Cardiac muscle cell (in vitro differentiated cells and primary cell): Measurements from ENCODE around the gene MTF1. TPM values are rescaled to one million over a fixed set of nuclear protein-coding genes. Genes with fewer than 3 reads are reported as not detected.

Source experiments
- DNase-seq, 2 donors: peaks; one replicate each; pipeline versions ENCODE4 v3.0.0 to v3.0.0-alpha.2; 2010 to 2017; ENCODE audit warnings: low read depth in 1 of 2, low spot score in 1 of 2
- H3K27ac ChIP-seq: fragments of 200-600 bp; sonication (generic); 2 replicates; pipeline ENCODE4 v1.5.1; 2016
- H3K27me3 ChIP-seq: fragments of 200-600 bp; sonication (generic); 2 replicates; pipeline ENCODE4 v1.6.0; 2016; ENCODE audit warnings: control low read depth
- H3K36me3 ChIP-seq: fragments of 200-600 bp; sonication (generic); 2 replicates; pipeline ENCODE4 v1.5.1; 2016; ENCODE audit warnings: control low read depth
- H3K4me1 ChIP-seq: fragments of 200-600 bp; sonication (generic); 2 replicates; pipeline ENCODE4 v1.8.1; 2017; ENCODE audit warnings: low read depth, mild to moderate bottlenecking, mixed run types
- H3K4me3 ChIP-seq: fragments of 200-600 bp; sonication (generic); 2 replicates; pipeline ENCODE4 v1.5.1; 2016; ENCODE audit warnings: mild to moderate bottlenecking
- H3K9me3 ChIP-seq: fragments of 200-600 bp; sonication (generic); 2 replicates; pipeline ENCODE4 v1.5.1; 2017; ENCODE audit warnings: low read depth, mild to moderate bottlenecking, control low read depth
- polyA plus RNA-seq: library from polyadenylated mRNA; unstranded; fragments of >200 nt; fragmentation: Nextera tagmentation; extraction: Ambion mirVana; gene quantifications from 2 replicates; pipeline ENCODE4 v1.2.1, GENCODE V29; 2016
- total RNA-seq: library from RNA; depleted of rRNA; stranded (reverse); fragments of >200 nt; gene quantifications from 2 replicates; pipeline ENCODE4 v1.2.3, GENCODE V29; 2016
- TF ChIP-seq, protein P1 (sequence below): IDR thresholded peaks from 2 replicates; pipeline ENCODE4 v1.5.1; 2012; ENCODE audit warnings: low read depth, mild to moderate bottlenecking, low read length

The MTF1 gene
- total and polyA plus RNA-seq, 2 experiments from 2014 or later, result 1.6 to 5.7 TPM

DNA sequence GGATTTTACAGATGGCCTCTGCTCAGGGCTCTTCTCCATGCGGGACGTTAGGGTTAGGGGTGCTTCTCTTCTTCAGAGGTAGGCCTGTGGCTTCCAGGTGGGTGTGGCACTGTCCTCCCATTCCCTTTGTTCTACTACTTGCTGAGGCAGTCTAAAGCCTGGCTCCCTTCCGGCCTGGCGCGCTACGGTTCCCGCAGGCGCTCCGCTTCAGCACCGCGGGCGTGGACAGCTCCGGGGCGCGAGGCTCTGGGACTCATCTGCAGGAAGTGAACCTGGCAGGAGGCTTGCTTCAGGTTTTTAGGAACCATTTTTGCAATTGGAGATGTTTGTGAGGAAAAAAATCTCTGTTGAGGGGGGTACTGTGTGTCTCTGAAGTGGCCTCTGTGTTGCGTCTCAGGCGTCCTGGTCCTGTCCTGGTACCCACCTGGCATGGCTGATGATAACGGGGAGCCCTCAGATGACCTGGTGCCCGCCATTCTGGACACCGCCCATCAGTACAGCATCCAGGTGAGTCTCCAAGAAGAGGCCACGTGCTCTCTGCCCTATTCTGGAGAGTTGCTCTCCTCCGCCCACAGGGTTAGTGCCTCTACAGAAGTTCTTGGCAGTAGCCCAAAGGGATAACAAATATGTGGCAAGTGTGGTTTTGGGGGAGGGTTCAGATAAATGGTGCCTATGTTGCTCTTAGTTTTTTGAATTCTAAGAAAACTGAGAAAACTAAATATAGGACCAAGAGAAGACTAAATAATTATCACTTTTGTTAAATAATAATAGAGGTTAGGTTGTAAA lies 63.9 kb downstream of the MTF1 start:
- H3K27ac ChIP-seq, result no peak overlapping the region
- no peaks in the 10 kb centered on the region for H3K9me3 ChIP-seq

DNA sequence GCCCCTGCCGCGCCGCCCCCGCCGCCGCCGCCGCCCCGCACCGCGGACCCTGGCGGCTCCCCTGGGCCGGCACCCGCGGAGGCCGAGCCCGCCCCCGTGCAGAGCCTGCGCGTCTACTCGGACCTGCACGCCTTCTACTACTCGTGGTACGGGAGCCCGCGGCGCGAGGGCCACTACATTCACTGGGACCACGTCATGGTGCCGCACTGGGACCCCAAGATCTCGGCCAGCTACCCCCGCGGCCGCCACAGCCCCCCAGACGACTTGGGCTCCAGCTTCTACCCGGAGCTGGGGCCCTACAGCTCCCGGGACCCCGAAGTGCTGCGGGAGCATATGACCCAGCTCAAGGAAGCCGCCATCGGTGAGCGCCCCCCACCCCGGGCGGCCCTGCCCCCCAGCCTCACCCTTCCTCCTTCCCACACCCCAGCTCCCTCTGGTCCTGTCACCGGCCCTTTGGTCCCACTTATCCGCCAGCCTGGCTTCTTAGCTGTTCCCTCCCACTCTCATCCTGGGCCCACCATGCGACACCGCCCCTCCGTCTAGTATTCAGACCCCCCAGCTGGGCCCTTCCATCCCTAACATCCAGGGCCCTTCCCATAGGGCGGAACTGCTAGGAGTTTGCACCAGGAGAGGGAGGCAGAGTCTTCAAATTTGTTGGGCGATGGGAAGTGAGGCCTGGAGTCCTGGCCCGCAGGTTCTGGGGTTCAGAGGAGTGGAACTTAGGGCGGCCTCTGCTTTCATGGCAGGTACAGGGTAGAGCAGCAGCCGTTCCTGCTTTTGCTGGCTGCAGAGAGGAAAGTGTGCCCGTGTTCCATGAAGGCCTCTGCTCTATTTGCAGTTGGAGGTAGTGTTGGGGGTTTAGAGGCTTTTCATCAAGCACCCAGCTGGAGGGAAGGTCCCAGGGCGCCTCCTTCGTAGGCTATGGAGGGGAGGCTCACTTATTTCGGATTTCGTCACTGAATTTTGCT lies 64.7 kb downstream of the MTF1 start:
- TF ChIP-seq, protein P1, sequence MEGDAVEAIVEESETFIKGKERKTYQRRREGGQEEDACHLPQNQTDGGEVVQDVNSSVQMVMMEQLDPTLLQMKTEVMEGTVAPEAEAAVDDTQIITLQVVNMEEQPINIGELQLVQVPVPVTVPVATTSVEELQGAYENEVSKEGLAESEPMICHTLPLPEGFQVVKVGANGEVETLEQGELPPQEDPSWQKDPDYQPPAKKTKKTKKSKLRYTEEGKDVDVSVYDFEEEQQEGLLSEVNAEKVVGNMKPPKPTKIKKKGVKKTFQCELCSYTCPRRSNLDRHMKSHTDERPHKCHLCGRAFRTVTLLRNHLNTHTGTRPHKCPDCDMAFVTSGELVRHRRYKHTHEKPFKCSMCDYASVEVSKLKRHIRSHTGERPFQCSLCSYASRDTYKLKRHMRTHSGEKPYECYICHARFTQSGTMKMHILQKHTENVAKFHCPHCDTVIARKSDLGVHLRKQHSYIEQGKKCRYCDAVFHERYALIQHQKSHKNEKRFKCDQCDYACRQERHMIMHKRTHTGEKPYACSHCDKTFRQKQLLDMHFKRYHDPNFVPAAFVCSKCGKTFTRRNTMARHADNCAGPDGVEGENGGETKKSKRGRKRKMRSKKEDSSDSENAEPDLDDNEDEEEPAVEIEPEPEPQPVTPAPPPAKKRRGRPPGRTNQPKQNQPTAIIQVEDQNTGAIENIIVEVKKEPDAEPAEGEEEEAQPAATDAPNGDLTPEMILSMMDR, result no peak
- Histone ChIP-seq H3K4me3 (peak overlapping the region; percentile 50), H3K27me3 (peaks cover 55% of the 10 kb centered on the region), H3K9me3 (no peaks in the 10 kb centered on the region), H3K36me3 (no peaks in the 10 kb centered on the region), H3K4me1 (no peaks in the 10 kb centered on the region), H3K27ac (no peak overlapping the region)
- DNase-seq, result no peak

More for the DNA sequence above, 63.9 kb downstream of the MTF1 start:
- no peaks in the 10 kb centered on the region for H3K36me3 ChIP-seq
- peaks cover 47% of the 10 kb centered on the region for H3K27me3 ChIP-seq
- DNase-seq, result peak; percentile 76 to 79
- H3K4me1 ChIP-seq, result no peaks in the 10 kb centered on the region
- TF ChIP-seq, protein P1, result no peak
- H3K4me3 ChIP-seq, result no peak overlapping the region

GRCh38 chr1:37793773-37794371 lies 65.5 kb downstream of the MTF1 start, which contains the start of gene MANEAL:
MANEAL (plus strand) TSS chr1:37793847; CDS start chr1:37794183, 336 bp downstream.
- H3K27ac ChIP-seq, result no peak within 1 kb of the TSS
- no peaks in the 10 kb centered on the region for H3K36me3 ChIP-seq
- peak; percentile 68 to 88 for DNase-seq
- peak within 1 kb of the TSS; percentile 50 for H3K4me3 ChIP-seq
- no peaks in the 10 kb centered on the region for H3K9me3 ChIP-seq
- TF ChIP-seq, protein P1, result no peak
- H3K4me1 ChIP-seq, result no peaks in the 10 kb centered on the region
- peaks cover 55% of the 10 kb centered on the region for H3K27me3 ChIP-seq

DNA sequence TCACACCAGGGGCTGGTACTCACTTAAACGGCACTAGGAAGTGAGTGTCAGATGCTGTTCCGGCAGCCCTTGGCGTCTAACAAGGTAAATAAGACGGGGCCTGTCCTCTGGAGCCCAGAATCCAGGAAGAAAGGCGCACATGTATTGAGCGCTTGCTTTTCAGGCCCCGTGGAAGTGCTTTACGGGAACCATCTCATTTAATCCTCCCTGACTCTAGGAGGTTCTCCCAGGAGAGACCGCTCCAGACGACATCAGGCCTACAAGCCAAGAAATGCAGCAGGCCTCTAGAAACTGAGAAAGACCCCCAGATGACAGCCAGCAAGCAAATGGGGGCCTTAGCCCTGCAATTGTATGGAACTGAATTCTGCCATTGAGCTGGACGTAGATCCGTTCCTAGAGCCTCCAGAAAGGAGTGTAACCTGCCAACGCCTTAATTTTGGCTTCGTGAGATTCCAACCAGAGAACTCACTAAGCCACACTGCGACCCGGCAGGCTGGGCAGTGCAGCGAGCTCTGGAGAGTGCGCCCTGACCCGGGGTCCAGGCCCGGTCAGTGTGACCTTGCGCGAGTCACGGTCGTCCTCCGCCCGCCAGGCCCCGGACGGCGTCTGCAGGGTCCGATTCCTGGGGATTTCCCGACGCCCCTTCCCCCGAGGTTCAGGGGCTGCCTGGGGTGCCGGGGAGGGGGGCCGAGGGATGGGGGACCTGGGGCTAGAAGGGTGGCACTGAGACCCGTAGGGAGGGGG lies 66.3 kb downstream of the MTF1 start:
- peak overlapping the region; percentile 50 for H3K4me3 ChIP-seq
- no peak for DNase-seq
- no peak overlapping the region for H3K27ac ChIP-seq
- no peaks in the 10 kb centered on the region for H3K36me3 ChIP-seq
- H3K9me3 ChIP-seq, result no peaks in the 10 kb centered on the region
- no peaks in the 10 kb centered on the region for H3K4me1 ChIP-seq
- TF ChIP-seq, protein P1, result no peak
- peaks cover 59% of the 10 kb centered on the region for H3K27me3 ChIP-seq

- H3K9me3 ChIP-seq, result no peaks in the 10 kb centered on the region
Observed at GRCh38 chr1:37782491-37782890, 76.9 kb downstream of the MTF1 start.

More at GRCh38 chr1:37782491-37782890, 76.9 kb downstream of the MTF1 start:
- no peaks in the 10 kb centered on the region for H3K36me3 ChIP-seq
- H3K4me1 ChIP-seq, result no peaks in the 10 kb centered on the region
- no peak for DNase-seq
- peaks cover 34% of the 10 kb centered on the region for H3K27me3 ChIP-seq
- no peak overlapping the region for H3K4me3 ChIP-seq
- no peak overlapping the region for H3K27ac ChIP-seq
- TF ChIP-seq, protein P1, result no peak
